Measurements from ENCODE around the gene ITIH5.

DNA sequence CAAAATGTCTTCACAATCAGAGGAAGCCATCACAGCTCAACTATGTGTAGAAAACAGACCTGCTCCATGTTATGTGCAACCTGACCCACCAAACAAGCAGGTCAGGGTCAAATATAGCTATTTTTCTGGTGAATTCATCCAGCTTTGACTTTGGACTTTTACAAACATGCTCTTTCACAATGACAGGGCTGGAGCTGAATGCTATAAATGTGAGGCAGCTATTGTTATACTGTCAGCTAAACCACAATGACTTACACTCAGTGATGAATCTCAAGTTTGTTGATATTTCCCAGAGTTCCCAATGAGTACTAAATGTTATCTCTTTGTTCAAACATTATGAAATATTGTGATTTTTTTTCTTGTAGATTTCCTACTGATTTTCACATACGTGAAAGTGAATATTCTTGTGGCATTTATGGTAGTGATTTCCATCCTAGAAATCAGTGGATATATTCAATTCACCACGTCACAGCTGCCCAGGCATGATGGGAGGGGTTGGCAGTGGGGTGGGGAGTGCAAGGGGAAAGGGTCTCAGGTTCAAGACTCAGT lies 33.9 kb upstream of the ITIH5 start:
- TF ChIP-seq, protein P1, sequence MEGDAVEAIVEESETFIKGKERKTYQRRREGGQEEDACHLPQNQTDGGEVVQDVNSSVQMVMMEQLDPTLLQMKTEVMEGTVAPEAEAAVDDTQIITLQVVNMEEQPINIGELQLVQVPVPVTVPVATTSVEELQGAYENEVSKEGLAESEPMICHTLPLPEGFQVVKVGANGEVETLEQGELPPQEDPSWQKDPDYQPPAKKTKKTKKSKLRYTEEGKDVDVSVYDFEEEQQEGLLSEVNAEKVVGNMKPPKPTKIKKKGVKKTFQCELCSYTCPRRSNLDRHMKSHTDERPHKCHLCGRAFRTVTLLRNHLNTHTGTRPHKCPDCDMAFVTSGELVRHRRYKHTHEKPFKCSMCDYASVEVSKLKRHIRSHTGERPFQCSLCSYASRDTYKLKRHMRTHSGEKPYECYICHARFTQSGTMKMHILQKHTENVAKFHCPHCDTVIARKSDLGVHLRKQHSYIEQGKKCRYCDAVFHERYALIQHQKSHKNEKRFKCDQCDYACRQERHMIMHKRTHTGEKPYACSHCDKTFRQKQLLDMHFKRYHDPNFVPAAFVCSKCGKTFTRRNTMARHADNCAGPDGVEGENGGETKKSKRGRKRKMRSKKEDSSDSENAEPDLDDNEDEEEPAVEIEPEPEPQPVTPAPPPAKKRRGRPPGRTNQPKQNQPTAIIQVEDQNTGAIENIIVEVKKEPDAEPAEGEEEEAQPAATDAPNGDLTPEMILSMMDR (IDR thresholded peaks at IDR 0.05; ENCODE audit: poor library complexity) = no peak
- no peak for TF ChIP-seq EZH2phosphoT487 (IDR thresholded peaks at IDR 0.05; ENCODE audit: low read depth, severe bottlenecking, unreplicated experiment)
